A549 (cell line): ENCODE measurements around the gene ADCY6. TPM values are rescaled to one million over a fixed set of nuclear protein-coding genes. Genes with fewer than 3 reads are reported as not detected.

ENCODE experiments used
- ATAC-seq, 2 experiments: fragments of 200-7000 bp in 1 of 2; fragments of >200 bp in 1 of 2; cut with Nextera tagmentation in 1 of 2; cut with Tn5 transposase in 1 of 2; 3 replicates each; pipeline versions ENCODE4 v1.8.0 to v1.9.1; 2018 to 2020; ENCODE audit warnings: mild to moderate bottlenecking in 1 of 2, moderate library complexity in 1 of 2
- CTCF ChIA-PET: fragments of 300-600 bp; sonication (Branson Sonifier 250); formaldehyde crosslinking; extraction: SDS; loops from one replicate; lab custom pipeline; 2021; ENCODE audit warnings: antibody characterized with exemption, inconsistent platforms; lab: Yijun Ruan, JAX
- POLR2A ChIA-PET: fragments of 350-600 bp; formaldehyde crosslinking; extraction: SDS; loops from one replicate; lab custom pipeline; 2021; ENCODE audit warnings: antibody characterized with exemption, inconsistent platforms; lab: Yijun Ruan, JAX
- DNase-seq, 2 experiments: peaks; one replicate each; pipeline versions ENCODE4 v3.0.0 to v3.0.0-alpha.2; 2011 to 2016; ENCODE audit warnings: low read depth in 1 of 2, low spot score in 1 of 2
- FAIRE-seq: peaks from 2 replicates; lab custom pipeline; 2011; peaks lifted over from hg19 to GRCh38; lab: Jason Lieb, UNC
- H3K27ac ChIP-seq, 2 experiments: fragments of >200 bp; sonication (Bioruptor Twin); formaldehyde crosslinking; 3 replicates each; pipeline ENCODE4 v1.5.1; 2016 to 2017
- H3K4me1 ChIP-seq: fragments of >200 bp; sonication (Bioruptor Twin); formaldehyde crosslinking; 3 replicates; pipeline ENCODE4 v1.6.1; 2016
- H3K4me2 ChIP-seq: fragments of >200 bp; sonication (Bioruptor Twin); formaldehyde crosslinking; 3 replicates; pipeline ENCODE4 v1.6.1; 2016
- H3K4me3 ChIP-seq: fragments of >200 bp; sonication (Bioruptor Twin); formaldehyde crosslinking; 3 replicates; pipeline ENCODE4 v1.5.1; 2016
- H3K9me3 ChIP-seq: fragments of >200 bp; sonication (Bioruptor Twin); formaldehyde crosslinking; 3 replicates; pipeline ENCODE4 v1.6.1; 2016
- BHLHE40 ChIP-seq: IDR thresholded peaks from 2 replicates; pipeline ENCODE4 v1.6.1; 2012; ENCODE audit warnings: low read depth, low read length, inconsistent platforms
- CBX8 ChIP-seq: fragments of 200-600 bp; sonication (generic); IDR thresholded peaks from 2 replicates; pipeline ENCODE4 v1.6.1; 2016
- CHD4 ChIP-seq: fragments of 200-600 bp; sonication (generic); IDR thresholded peaks from 2 replicates; pipeline ENCODE4 v1.6.1; 2016; ENCODE audit warnings: antibody characterized with exemption, mild to moderate bottlenecking, borderline replicate concordance
- ELK1 ChIP-seq: fragments of 150-350 bp; IDR thresholded peaks from 2 replicates; pipeline ENCODE4 v1.6.1; 2014; ENCODE audit warnings: low read depth, mild to moderate bottlenecking, low read length
- EP300 ChIP-seq, 2 experiments: fragments of >200 bp; sonication (Bioruptor Twin); formaldehyde crosslinking; IDR thresholded peaks; 2 replicates in 1 of 2; 3 replicates in 1 of 2; pipeline ENCODE4 v1.6.1; 2016 to 2017
- FOSL2 ChIP-seq, 2 experiments: fragments of 450-650 bp in 1 of 2; fragments of >200 bp in 1 of 2; sonication (Bioruptor Twin) in 1 of 2; formaldehyde crosslinking; IDR thresholded peaks; 2 replicates each; pipeline versions ENCODE4 v1.5.0 to v1.6.1; 2016 to 2020; ENCODE audit warnings: mild to moderate bottlenecking in 1 of 2, moderate library complexity in 1 of 2
- HOXB13 ChIP-seq: fragments of 250-450 bp; sonication (Bioruptor Pico); IDR thresholded peaks from 2 replicates; pipeline ENCODE4 v1.5.0; 2020; ENCODE audit warnings: low read depth, mild to moderate bottlenecking, moderate library complexity
- KDM1A ChIP-seq: fragments of 200-600 bp; sonication (generic); IDR thresholded peaks from 2 replicates; pipeline ENCODE4 v1.6.1; 2016; ENCODE audit warnings: low read depth, mild to moderate bottlenecking
- MAFK ChIP-seq: fragments of 450-650 bp; IDR thresholded peaks from 2 replicates; pipeline ENCODE4 v1.6.1; 2014; ENCODE audit not compliant: partially characterized antibody
- MYC ChIP-seq: IDR thresholded peaks from 2 replicates; pipeline ENCODE4 v1.6.1; 2012; ENCODE audit warnings: mild to moderate bottlenecking, inconsistent platforms, low read length, improper control_type of control experiment, borderline replicate concordance
- PHF8 ChIP-seq: fragments of 200-600 bp; sonication (generic); IDR thresholded peaks from 2 replicates; pipeline ENCODE4 v1.6.1; 2016; ENCODE audit warnings: low read depth, mild to moderate bottlenecking, antibody characterized with exemption, moderate library complexity, borderline replicate concordance
- POLR2AphosphoS2 ChIP-seq: conservative IDR thresholded peaks from 2 replicates; pipeline ENCODE4 v1.6.1; 2012; ENCODE audit warnings: low read length, improper control_type of control experiment, inconsistent platforms
- RCOR1 ChIP-seq: fragments of 150-350 bp; IDR thresholded peaks from 2 replicates; pipeline ENCODE4 v1.6.1; 2014; ENCODE audit warnings: antibody characterized with exemption, low read length, low read depth
- TFCP2L1 ChIP-seq: fragments of 250-450 bp; sonication (Bioruptor Pico); IDR thresholded peaks from 2 replicates; pipeline ENCODE4 v1.5.0; 2021; ENCODE audit warnings: mild to moderate bottlenecking
- WGBS: methylation state at CpG from one replicate; pipeline ENCODE4 v1.1.6; 2017; ENCODE audit errors: missing lambda C conversion rate; 5-methylcytosine and 5-hydroxymethylcytosine counted together
- polyA plus RNA-seq, 4 experiments: library from polyadenylated mRNA; depleted of rRNA in 3 of 4; stranded (reverse); fragments of >200 nt; fragmentation: RNase III in 1 of 4; extraction: RNeasy Plus Mini Kit Qiagen cat#74134 plus additional on column Dnase treatment in 1 of 4; gene quantifications; 2 replicates in 3 of 4; 3 replicates in 1 of 4; pipeline ENCODE4 v1.2.3, GENCODE V29; 2011 to 2017
- TF ChIP-seq, protein P1 (sequence below): IDR thresholded peaks from 2 replicates; pipeline ENCODE4 v1.6.1; 2012
- TF ChIP-seq, protein P2 (sequence below): IDR thresholded peaks from 2 replicates; pipeline ENCODE4 v1.6.1; 2012; ENCODE audit warnings: low read depth, borderline replicate concordance
- TF ChIP-seq, protein P3 (sequence below): fragments of 200-600 bp; sonication (generic); IDR thresholded peaks from 2 replicates; pipeline ENCODE4 v1.6.1; 2016; ENCODE audit warnings: antibody characterized with exemption, mild to moderate bottlenecking, moderate library complexity
- TF ChIP-seq, protein P4 (sequence below): fragments of >200 bp; sonication (Bioruptor Twin); formaldehyde crosslinking; IDR thresholded peaks from 3 replicates; pipeline ENCODE4 v1.6.1; 2016

The ADCY6 gene
- polyA plus RNA-seq, 2 of the 4 experiments (the other 2 are of a cell fraction) = 16.3 to 20.8 TPM

- H3K4me2 ChIP-seq = no peak overlapping the region
- H3K27ac ChIP-seq = no peak overlapping the region
- peaks cover 11% of the 10 kb centered on the region for H3K4me1 ChIP-seq
- 97% methylated on average over 57 of the region's 63 CpGs for WGBS
- FAIRE-seq (no peak), ATAC-seq (no peak), DNase-seq (no peak)
- H3K9me3 ChIP-seq = no peaks in the 10 kb centered on the region
- no peak overlapping the region for H3K4me3 ChIP-seq
- ChIA-PET CTCF (interaction anchor here (0.6 to 7.4 kb wide), 5 partner anchors 8 to 293 kb away, joined by 4 to 61 read pairs (median 6); no protein-coding TSS in a partner anchor), POLR2A (no interaction called here)
- TF ChIP-seq, protein P1, sequence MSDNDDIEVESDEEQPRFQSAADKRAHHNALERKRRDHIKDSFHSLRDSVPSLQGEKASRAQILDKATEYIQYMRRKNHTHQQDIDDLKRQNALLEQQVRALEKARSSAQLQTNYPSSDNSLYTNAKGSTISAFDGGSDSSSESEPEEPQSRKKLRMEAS = no peak
- no peak for TF ChIP-seq MAFK
- TF ChIP-seq RCOR1 = no peak
- no peak for TF ChIP-seq KDM1A
- no peak for TF ChIP-seq PHF8
- TF ChIP-seq, protein P2, sequence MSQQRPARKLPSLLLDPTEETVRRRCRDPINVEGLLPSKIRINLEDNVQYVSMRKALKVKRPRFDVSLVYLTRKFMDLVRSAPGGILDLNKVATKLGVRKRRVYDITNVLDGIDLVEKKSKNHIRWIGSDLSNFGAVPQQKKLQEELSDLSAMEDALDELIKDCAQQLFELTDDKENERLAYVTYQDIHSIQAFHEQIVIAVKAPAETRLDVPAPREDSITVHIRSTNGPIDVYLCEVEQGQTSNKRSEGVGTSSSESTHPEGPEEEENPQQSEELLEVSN = no peak
- no peak for TF ChIP-seq CBX8
- TF ChIP-seq MYC = no peak
Measured at GRCh38 chr12:48782457-48783395, 6.2 kb downstream of the ADCY6 start.

GRCh38 chr12:48781750-48782456 lies 7.0 kb downstream of the ADCY6 start:
- Histone ChIP-seq H3K4me1 (peaks cover 3% of the 10 kb centered on the region; the same call in 2 of the 3 replicates), H3K27ac (no peak overlapping the region), H3K4me3 (no peak overlapping the region), H3K4me2 (no peak overlapping the region), H3K9me3 (no peaks in the 10 kb centered on the region)
- TF ChIP-seq TFCP2L1 (CRISPR knock-in tag) = no peak
- TF ChIP-seq KDM1A = no peak
- TF ChIP-seq HOXB13 (CRISPR knock-in tag) = no peak
- TF ChIP-seq CHD4 = no peak
- TF ChIP-seq FOSL2 (IDR thresholded peaks at IDR 0.05) = no peak
- TF ChIP-seq FOSL2 (CRISPR knock-in tag; IDR thresholded peaks at IDR 0.05) = no peak
- no peak for TF ChIP-seq ELK1
- TF ChIP-seq, protein P3, sequence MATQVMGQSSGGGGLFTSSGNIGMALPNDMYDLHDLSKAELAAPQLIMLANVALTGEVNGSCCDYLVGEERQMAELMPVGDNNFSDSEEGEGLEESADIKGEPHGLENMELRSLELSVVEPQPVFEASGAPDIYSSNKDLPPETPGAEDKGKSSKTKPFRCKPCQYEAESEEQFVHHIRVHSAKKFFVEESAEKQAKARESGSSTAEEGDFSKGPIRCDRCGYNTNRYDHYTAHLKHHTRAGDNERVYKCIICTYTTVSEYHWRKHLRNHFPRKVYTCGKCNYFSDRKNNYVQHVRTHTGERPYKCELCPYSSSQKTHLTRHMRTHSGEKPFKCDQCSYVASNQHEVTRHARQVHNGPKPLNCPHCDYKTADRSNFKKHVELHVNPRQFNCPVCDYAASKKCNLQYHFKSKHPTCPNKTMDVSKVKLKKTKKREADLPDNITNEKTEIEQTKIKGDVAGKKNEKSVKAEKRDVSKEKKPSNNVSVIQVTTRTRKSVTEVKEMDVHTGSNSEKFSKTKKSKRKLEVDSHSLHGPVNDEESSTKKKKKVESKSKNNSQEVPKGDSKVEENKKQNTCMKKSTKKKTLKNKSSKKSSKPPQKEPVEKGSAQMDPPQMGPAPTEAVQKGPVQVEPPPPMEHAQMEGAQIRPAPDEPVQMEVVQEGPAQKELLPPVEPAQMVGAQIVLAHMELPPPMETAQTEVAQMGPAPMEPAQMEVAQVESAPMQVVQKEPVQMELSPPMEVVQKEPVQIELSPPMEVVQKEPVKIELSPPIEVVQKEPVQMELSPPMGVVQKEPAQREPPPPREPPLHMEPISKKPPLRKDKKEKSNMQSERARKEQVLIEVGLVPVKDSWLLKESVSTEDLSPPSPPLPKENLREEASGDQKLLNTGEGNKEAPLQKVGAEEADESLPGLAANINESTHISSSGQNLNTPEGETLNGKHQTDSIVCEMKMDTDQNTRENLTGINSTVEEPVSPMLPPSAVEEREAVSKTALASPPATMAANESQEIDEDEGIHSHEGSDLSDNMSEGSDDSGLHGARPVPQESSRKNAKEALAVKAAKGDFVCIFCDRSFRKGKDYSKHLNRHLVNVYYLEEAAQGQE = no peak
- TF ChIP-seq, protein P4, sequence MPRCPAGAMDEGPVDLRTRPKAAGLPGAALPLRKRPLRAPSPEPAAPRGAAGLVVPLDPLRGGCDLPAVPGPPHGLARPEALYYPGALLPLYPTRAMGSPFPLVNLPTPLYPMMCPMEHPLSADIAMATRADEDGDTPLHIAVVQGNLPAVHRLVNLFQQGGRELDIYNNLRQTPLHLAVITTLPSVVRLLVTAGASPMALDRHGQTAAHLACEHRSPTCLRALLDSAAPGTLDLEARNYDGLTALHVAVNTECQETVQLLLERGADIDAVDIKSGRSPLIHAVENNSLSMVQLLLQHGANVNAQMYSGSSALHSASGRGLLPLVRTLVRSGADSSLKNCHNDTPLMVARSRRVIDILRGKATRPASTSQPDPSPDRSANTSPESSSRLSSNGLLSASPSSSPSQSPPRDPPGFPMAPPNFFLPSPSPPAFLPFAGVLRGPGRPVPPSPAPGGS = no peak
- TF ChIP-seq BHLHE40 = no peak
- no peak for TF ChIP-seq POLR2AphosphoS2
- no peak for TF ChIP-seq EP300 (IDR thresholded peaks at IDR 0.05)
- ATAC-seq (peak; percentile 8 to 33; a peak in 3 of 6 replicates), DNase-seq (no peak), FAIRE-seq (no peak)
- WGBS = 84% methylated on average over 9 of the region's 9 CpGs
- CTCF ChIA-PET = interaction anchor here (0.6 to 7.4 kb wide), 4 partner anchors 13 to 293 kb away, joined by 3 to 61 read pairs (median 16); no protein-coding TSS in a partner anchor
- POLR2A ChIA-PET = interaction anchor here (2.3 kb wide), 1 partner anchor 7 kb away, joined by 7 read pairs; the partner anchor contains the start of gene ADCY6
